Esophagus squamous epithelium (tissue), 4 donors: ENCODE measurements around the gene SMOC2.

Experiments
- CTCF ChIP-seq, 6 experiments: fragments of 450-650 bp in 4 of 6; fragments of 200-600 bp in 2 of 6; sonication (generic) in 2 of 6; IDR thresholded peaks; one replicate each; pipeline ENCODE4 v1.5.1; 2016 to 2019; ENCODE audit warnings: antibody characterized with exemption in 6 of 6, mild to moderate bottlenecking in 4 of 6, moderate library complexity in 4 of 6
- POLR2A ChIP-seq, 4 donors: fragments of 450-650 bp; IDR thresholded peaks; one replicate each; pipeline ENCODE4 v1.6.1; 2017; ENCODE audit warnings: antibody characterized with exemption in 4 of 4, mild to moderate bottlenecking in 4 of 4, moderate library complexity in 3 of 4

- TF ChIP-seq CTCF (IDR thresholded peaks at IDR 0.05): no peak
- TF ChIP-seq POLR2A (IDR thresholded peaks at IDR 0.05): no peak
Observed at GRCh38 chr6:168709390-168709789, 268.4 kb downstream of the SMOC2 start.
